Lower lobe of right lung (tissue), 2 donors: Measurements from ENCODE around the gene CCNY. TPM values are rescaled to one million over a fixed set of nuclear protein-coding genes. Genes with fewer than 3 reads are reported as not detected.

ENCODE experiments used
- ATAC-seq, 2 donors: fragments of 200-7000 bp; cut with Tn5 transposase; one replicate each; pipeline ENCODE4 v1.9.1; 2020 to 2022; ENCODE audit warnings: mild to moderate bottlenecking in 2 of 2, moderate library complexity in 2 of 2
- DNase-seq: peaks from one replicate; pipeline ENCODE4 v3.0.0-alpha.2; 2020
- H3K27ac ChIP-seq: fragments of 200-600 bp; one replicate; pipeline ENCODE4 v1.8.0; 2022
- H3K27me3 ChIP-seq: fragments of 200-600 bp; one replicate; pipeline ENCODE4 v1.8.0; 2022; ENCODE audit warnings: low read depth
- H3K36me3 ChIP-seq: fragments of 200-600 bp; one replicate; pipeline ENCODE4 v1.8.0; 2022; ENCODE audit warnings: mild to moderate bottlenecking
- H3K4me1 ChIP-seq: fragments of 200-600 bp; one replicate; pipeline ENCODE4 v1.8.0; 2022
- H3K4me3 ChIP-seq: fragments of 200-600 bp; one replicate; pipeline ENCODE4 v1.8.0; 2022; ENCODE audit warnings: mild to moderate bottlenecking
- H3K9me3 ChIP-seq: fragments of 200-600 bp; one replicate; pipeline ENCODE4 v1.8.0; 2022
- intact Hi-C: fragments of 100-400 bp; cut with DNase I; formaldehyde crosslinking; loops from one replicate; pipeline ENCODE4 v1.11.0; 2022
- total RNA-seq: library from RNA; stranded (reverse); fragmentation: NEBNext Ultra II Directional; extraction: Animal tissue kit (Norgen Biotek cat#: 25700); gene quantifications from one replicate; pipeline ENCODE4 v1.2.1, GENCODE V29; 2021
- TF ChIP-seq, protein P1 (sequence below): fragments of 200-600 bp; IDR thresholded peaks from one replicate; pipeline ENCODE4 v1.8.0; 2022; ENCODE audit warnings: antibody characterized with exemption, mild to moderate bottlenecking
- donor health status: DM: no; HTN: yes; CAD: no; lungs with severe emphysema.

CCNY gene
- total RNA-seq, 1 donor from 2014 or later, result 64.5 TPM

- DNase-seq (no peak), ATAC-seq (no peak)
- intact Hi-C loops, result no loop called here
- Histone ChIP-seq H3K4me1 (peaks cover 79% of the 10 kb centered on the region), H3K27me3 (no peaks in the 10 kb centered on the region), H3K27ac (no peak overlapping the region), H3K9me3 (no peaks in the 10 kb centered on the region), H3K4me3 (no peak overlapping the region), H3K36me3 (no peaks in the 10 kb centered on the region)
- TF ChIP-seq, protein P1, sequence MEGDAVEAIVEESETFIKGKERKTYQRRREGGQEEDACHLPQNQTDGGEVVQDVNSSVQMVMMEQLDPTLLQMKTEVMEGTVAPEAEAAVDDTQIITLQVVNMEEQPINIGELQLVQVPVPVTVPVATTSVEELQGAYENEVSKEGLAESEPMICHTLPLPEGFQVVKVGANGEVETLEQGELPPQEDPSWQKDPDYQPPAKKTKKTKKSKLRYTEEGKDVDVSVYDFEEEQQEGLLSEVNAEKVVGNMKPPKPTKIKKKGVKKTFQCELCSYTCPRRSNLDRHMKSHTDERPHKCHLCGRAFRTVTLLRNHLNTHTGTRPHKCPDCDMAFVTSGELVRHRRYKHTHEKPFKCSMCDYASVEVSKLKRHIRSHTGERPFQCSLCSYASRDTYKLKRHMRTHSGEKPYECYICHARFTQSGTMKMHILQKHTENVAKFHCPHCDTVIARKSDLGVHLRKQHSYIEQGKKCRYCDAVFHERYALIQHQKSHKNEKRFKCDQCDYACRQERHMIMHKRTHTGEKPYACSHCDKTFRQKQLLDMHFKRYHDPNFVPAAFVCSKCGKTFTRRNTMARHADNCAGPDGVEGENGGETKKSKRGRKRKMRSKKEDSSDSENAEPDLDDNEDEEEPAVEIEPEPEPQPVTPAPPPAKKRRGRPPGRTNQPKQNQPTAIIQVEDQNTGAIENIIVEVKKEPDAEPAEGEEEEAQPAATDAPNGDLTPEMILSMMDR, result no peak
Measured at GRCh38 chr10:35347899-35348608, 11.7 kb downstream of the CCNY start.

DNA sequence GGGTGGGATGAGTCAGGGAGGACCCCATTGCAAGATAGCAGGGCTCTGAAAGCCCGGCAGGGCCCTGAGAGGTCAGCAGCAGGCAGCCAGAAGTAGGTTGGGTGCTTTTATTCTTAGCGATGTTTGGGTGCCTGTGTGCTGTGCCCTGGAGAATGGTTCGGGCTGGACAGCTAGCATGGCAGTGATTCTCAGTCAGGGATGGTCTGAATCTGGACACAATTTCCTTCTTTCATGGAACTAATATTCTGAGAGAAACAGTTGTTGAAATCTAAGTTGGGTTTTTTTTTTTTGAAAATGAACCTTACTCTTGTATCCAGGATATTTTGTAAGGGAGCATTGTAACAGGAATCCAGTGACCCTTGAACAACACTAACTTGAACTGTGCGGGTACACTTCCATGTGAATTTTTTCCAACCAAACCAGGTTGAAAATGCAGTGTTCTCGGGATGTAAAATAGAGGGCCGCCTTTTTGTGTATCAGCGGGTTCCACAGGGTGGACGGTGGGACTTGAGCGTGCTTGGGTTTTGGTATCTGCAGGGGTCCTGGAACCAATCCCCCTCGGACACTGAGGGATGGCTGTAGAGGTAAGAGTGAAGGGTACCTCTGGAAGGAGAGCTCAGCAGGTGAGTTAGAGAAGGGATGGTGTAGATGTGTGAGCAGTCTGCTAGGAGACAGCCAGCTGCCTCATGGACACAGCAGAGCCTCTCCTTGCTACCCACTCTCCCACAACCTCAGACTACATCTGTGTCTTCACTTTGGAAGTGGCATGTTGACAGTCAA, 12.5 kb downstream of the CCNY start:
- intact Hi-C loops, result no loop called here
- DNase-seq, result no peak
- H3K27ac ChIP-seq, result no peak overlapping the region

GRCh38 chr10:35349389-35349915, 13.1 kb downstream of the CCNY start:
- TF ChIP-seq, protein P1, result no peak
- Histone ChIP-seq H3K27ac (no peak overlapping the region), H3K4me3 (no peak overlapping the region), H3K36me3 (no peaks in the 10 kb centered on the region), H3K27me3 (no peaks in the 10 kb centered on the region), H3K4me1 (peaks cover 71% of the 10 kb centered on the region), H3K9me3 (no peaks in the 10 kb centered on the region)
- intact Hi-C loops, result no loop called here
- DNase-seq, result no peak
- no peak for ATAC-seq

More for the DNA sequence above, 12.5 kb downstream of the CCNY start:
- Histone ChIP-seq H3K36me3 (no peaks in the 10 kb centered on the region), H3K4me3 (no peak overlapping the region), H3K4me1 (peaks cover 75% of the 10 kb centered on the region), H3K9me3 (no peaks in the 10 kb centered on the region), H3K27me3 (no peaks in the 10 kb centered on the region)
- no peak for ATAC-seq
- TF ChIP-seq, protein P1, result no peak

DNA sequence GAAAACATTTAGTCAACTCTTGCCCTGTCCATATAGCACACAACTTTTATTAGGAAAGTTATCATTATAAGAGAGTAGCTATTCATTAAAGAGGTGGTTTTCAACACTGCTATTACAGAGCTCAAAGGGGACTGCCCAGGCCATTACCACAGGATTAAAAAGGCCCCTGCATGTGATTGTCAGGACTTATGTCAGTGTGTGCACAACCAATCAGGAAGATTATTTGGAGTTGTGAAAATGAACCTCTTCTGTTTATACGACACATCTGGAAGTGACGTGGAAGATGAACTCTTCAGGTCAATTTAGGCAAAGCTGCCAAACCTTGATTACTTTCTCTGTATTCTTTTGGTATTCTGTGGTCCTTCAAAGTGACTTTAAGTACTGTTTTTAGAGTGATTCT, 14.7 kb downstream of the CCNY start:
- Histone ChIP-seq H3K4me1 (peaks cover 76% of the 10 kb centered on the region), H3K27me3 (no peaks in the 10 kb centered on the region), H3K36me3 (no peaks in the 10 kb centered on the region), H3K4me3 (no peak overlapping the region), H3K27ac (no peak overlapping the region), H3K9me3 (no peaks in the 10 kb centered on the region)
- intact Hi-C loops, result no loop called here
- DNase-seq (no peak), ATAC-seq (peak in 1 of 2 donors; percentile 43)
- TF ChIP-seq, protein P1, result no peak

- ATAC-seq (peak in 1 of 2 donors; percentile 71), DNase-seq (no peak)
- Histone ChIP-seq H3K4me3 (no peak overlapping the region), H3K27ac (no peak overlapping the region), H3K36me3 (no peaks in the 10 kb centered on the region), H3K4me1 (peaks cover 75% of the 10 kb centered on the region), H3K27me3 (no peaks in the 10 kb centered on the region), H3K9me3 (no peaks in the 10 kb centered on the region)
- TF ChIP-seq, protein P1, result no peak
- intact Hi-C loops, result no loop called here
Measured at GRCh38 chr10:35352097-35352496, 15.8 kb downstream of the CCNY start.
